HG03066 (cell line): ENCODE measurements around the gene PLRG1.
A peak's percentile ranks its signal among the peaks of the same experiment; 100 is the strongest.

ENCODE experiments used
- ATAC-seq: cut with Tn5 transposase; IDR thresholded peaks from one replicate; pipeline ENCODE4 v1.9.1; 2021; ENCODE audit warnings: low read depth; ENCODE audit not compliant: unreplicated experiment

PLRG1 gene

DNA sequence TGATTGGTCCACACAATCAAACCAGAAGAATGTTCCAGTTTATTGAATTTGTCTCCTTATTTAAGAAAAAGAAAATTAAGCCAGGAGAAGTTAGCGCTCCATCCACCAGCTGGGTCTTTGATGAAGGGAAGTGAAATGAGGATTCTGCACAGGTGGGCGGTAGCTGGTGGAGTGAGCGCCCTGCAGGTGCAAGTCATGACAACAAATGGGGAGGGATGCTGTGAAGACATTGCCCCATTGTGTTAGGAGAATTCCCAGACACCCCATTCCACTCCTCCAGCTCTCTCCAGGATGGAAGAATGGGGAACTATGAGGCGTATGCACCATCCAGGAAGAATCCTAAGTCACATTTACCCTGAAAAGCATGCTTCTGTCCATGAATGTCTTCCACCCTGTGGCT, 22.9 kb downstream of the PLRG1 start:
- no peak for ATAC-seq

- no peak for ATAC-seq
Measured at GRCh38 chr4:154526151-154526550, 24.0 kb downstream of the PLRG1 start.

- ATAC-seq: no peak
Measured at GRCh38 chr4:154521607-154522006, 28.6 kb downstream of the PLRG1 start.

DNA sequence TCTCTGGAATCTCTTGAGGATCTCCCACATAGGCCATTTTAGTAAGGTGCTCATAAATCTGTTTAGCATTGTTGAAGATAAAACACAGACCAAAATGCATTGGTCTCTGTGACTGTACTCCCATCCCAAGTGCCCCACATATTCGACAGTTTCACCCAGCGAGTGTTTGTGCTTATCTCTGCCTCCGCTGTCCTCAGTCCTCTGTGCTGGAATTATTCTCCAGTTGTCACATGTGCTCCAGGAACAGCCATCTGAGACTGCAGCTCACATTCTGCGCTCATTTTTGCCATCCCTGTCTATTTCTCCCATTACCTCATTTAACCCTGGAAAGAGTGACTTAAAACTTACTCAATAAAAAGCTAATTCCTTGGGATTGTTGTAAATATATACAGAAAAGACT, 31.0 kb downstream of the PLRG1 start:
- no peak for ATAC-seq

DNA sequence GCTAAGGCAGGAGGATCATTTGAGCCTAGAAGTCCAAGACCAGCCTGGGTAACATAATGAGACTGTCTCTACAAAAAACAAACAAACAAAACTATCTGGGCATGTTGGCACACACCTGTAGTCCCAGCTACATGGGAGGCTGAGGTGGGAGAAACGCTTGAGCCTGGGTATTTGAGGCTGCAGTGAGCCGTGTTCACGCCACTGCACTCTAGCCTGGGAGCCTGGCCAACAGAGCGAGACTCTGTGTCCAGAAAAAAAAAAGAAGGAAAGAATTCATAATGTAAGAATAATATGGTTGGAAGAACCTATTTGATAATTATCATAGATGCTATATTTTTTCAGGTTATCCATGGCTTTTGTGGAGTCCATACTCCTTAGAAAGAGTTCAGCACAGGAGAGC, 32.6 kb downstream of the PLRG1 start:
- ATAC-seq: no peak

- ATAC-seq: no peak
Measured at GRCh38 chr4:154516318-154517029, 33.7 kb downstream of the PLRG1 start.

GRCh38 chr4:154511981-154512380, 38.2 kb downstream of the PLRG1 start:
- no peak for ATAC-seq

- no peak for ATAC-seq
Measured at GRCh38 chr4:154511548-154511947, 38.7 kb downstream of the PLRG1 start.

DNA sequence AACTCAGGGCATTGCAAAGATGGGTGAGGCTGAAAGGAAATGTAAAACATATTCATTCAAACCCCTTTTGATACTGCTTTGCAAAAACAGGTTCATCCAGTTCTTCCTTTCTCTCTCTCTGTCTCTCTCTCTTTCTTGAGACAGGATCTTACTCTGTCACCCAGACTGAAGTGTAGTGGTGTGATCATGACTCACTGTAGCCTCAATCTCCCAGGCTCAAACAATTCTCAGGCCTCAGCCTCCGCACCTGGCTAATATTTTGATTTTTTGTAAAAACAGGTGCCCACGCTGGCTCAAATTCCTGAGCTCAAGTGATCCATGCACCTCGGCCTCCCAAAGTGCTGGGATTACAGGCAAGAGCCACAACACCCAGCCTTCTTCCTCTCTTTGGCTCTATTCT, 43.0 kb downstream of the PLRG1 start:
- no peak for ATAC-seq

DNA sequence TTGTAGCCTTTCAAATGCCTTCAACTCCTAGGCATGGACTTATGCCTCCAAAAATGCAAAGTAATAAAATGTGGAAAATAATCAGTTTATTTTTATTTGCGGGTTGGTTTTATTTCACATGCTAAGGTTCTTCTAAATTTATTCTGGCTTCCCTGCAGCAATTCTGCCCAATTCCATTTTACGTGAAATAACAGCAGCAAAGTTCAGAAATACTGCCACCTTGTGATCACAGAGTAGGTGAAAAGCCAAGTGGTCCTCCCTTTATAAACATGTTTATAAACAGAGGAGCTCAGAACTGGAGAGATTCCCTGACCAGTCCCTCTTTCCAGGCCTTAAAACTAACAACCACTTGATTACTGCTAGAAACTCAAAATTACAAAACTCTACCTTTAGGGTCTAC, 43.9 kb downstream of the PLRG1 start:
- peak; percentile 60 for ATAC-seq

DNA sequence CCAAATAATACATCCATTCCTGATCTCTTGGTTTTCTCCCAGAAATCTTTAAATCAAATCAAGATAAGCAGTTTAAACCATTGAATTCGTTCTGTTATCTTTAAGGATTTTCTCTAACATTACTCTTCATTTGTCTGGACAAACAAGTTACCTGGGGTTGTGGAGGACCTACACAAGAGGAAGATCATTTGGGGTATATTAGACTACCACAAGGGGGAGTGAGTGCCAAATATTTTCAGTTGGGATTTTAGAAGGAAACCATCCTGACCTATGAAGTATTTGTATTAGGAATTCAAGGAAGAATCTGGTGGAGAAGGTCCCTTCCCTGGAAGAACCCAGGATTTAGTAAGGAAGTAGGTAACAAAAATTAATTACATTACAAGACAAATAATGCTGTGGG, 46.6 kb downstream of the PLRG1 start:
- ATAC-seq: no peak

- ATAC-seq: no peak
Measured at GRCh38 chr4:154502111-154502510, 48.1 kb downstream of the PLRG1 start.

GRCh38 chr4:154497889-154498288, 52.3 kb downstream of the PLRG1 start:
- ATAC-seq: no peak

DNA sequence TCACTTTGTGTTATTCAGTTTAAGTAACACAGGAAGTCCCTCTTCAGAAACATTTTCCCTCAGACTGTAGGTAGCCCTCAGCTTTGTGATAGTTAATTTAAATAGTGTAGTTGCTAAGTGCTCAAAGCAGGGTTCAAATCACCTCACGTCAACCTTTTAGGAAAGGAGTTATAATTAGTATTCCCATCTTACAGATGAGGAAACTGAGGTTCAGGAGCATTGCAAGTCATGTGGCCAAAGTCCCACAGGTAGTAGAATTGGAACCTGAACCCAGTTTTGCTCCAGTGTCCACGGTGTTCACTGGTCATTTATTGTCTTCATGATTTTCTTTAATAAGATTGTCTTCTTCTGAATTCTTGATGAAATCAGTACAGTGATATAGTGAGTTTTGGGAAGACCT, 54.3 kb downstream of the PLRG1 start:
- no peak for ATAC-seq

- no peak for ATAC-seq
Measured at GRCh38 chr4:154492288-154492687, 57.9 kb downstream of the PLRG1 start.

DNA sequence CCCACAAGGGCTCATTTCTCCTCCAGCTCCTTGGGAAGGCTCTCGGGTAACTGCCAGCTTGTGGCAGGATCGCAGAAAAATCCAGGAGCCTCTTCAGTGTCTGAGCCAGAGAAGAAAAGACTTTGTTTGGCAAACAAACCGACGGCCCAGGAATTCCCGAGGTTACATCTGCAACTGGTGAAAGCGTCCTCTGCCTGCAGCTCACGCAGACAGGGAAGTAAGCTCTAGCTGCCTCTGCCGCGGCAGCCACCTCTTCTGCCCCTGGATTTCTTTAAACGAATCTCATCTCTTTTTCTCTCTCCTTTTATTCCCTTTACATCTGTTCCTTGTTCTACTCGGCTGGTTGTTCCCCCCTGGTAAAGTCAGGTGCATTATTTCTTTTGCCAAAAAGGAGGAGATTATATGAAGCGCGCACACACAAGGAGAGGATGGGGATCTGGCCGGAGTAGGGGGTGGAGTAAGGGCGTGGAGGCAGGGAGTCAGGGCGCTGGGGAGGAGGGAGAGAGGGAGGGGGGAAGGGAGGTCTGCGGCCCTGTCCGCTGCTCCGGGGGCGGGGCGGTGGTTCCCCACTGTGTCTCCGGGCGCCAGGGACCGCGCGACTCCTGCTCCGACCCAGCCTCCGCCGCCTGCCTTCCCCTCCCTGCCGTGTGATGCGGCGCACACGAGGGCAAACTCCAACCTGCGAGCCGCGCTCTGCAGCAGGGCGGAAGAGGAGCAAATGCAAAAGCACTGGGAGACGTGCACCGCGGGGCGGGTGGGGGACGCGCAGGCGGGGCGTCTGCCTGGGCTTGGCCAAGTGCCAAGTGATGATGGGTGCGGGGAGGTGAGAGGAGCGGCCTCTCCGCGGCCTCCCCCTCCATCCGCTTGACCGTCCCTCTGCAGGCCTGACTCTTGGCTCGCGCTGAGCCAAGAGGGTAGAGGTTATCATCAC, 58.6 kb downstream of the PLRG1 start, which contains the start of gene DCHS2:
Gene DCHS2 (minus strand): TSS at position 459 of the 931 bp plus-strand sequence. CDS start 444 bp downstream, at position 15.
- ATAC-seq: peak; percentile 60

GRCh38 chr4:154490583-154491340, 59.4 kb downstream of the PLRG1 start:
- peak; percentile 51 for ATAC-seq

DNA sequence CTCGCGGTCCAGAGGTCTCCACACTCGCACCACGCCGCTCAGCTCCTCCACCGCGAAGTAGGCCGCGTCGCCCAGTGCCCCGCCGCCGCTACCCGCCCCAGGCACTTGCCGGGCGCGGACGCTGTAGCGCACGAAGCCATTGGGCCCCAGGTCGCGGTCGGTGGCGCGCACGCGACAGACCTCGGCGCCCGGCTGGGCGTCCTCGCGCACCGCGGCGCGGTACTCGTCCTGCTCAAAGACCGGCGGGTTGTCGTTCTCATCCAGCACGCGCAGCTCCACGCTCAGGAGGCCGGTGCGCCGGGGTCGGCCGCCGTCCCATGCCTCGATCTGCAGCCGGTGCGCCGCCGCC, 60.0 kb downstream of the PLRG1 start:
- no peak for ATAC-seq

DNA sequence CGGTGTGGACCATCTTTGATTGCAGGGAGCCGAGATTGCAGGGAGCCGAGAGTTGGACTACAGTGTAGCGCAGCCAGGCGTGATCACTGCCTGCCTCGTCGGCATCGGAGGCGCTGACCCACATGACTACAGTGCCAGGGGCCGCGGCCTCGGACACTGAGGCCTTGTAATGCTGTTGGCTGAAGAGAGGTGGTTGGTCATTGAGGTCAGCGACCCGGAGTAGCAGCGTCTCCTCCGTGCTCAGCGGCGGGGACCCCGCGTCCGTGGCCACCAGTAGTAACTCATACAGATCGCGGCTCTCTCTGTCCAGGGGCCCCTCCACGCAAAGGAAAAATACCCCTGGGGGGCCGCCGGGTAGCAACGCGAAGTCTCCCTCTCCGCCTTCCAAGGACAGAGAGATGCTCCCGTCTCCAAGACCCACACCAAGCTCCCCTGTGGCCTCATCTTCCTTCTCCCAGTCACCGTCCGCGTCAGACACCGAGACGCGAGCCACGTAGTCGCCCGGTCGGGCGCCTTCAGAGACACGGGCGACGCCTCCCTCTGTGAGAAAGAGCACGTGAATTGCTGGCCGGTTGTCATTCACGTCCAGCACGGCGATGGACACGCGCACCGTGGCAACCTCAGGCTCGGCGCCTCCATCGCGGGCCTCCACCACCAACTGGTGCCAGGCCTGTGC, 60.5 kb downstream of the PLRG1 start:
- no peak for ATAC-seq

GRCh38 chr4:154487145-154487544, 63.1 kb downstream of the PLRG1 start:
- no peak for ATAC-seq
